Caki2 (cell line): ENCODE measurements around the gene ZNF423. TPM values are rescaled to one million over a fixed set of nuclear protein-coding genes. Genes with fewer than 3 reads are reported as not detected.
"Not testable (repeated sequence)": the region's sequence is repeated elsewhere in the genome, so short reads cannot be mapped to it uniquely, and the experiment has no call there.

Experiments
- DNase-seq: peaks from one replicate; pipeline ENCODE4 v3.0.0-alpha.2; 2015; ENCODE audit warnings: low read depth
- in situ Hi-C: cut with HindIII; loops from 2 replicates; pipeline ENCODE4 v1.10.0; 2016; ENCODE audit warnings: low sequenced_read_pairs, low pct_unique_long_range_greater_than_20kb, mixed read lengths
- total RNA-seq: library from RNA; depleted of rRNA; stranded (reverse); fragments of >200 nt; shearing (Covaris generic); gene quantifications from 2 replicates; pipeline ENCODE4 v1.2.3, GENCODE V29; 2014; ENCODE audit warnings: low replicate concordance

The ZNF423 gene
- total RNA-seq, 1 experiment from 2014 or later: 0.24 TPM

- no peak for DNase-seq
- in situ Hi-C loops: no loop called here
Measured at GRCh38 chr16:49875806-49876715, 20.1 kb upstream of the ZNF423 start.

GRCh38 chr16:49874613-49875237 lies 18.8 kb upstream of the ZNF423 start:
- no peak for DNase-seq
- in situ Hi-C loops: no loop called here

- DNase-seq, in situ Hi-C loops: not testable (repeated sequence)
Measured at GRCh38 chr16:49871824-49872223, 15.9 kb upstream of the ZNF423 start.

GRCh38 chr16:49869731-49870130 lies 13.8 kb upstream of the ZNF423 start:
- in situ Hi-C loops: no loop called here
- no peak for DNase-seq

GRCh38 chr16:49867796-49868668 lies 12.1 kb upstream of the ZNF423 start:
- in situ Hi-C loops: no loop called here
- no peak for DNase-seq

- DNase-seq: no peak
- in situ Hi-C loops: no loop called here
Measured at GRCh38 chr16:49867234-49867633, 11.3 kb upstream of the ZNF423 start.

- in situ Hi-C loops: no loop called here
- DNase-seq: no peak
Measured at GRCh38 chr16:49866595-49867071, 10.7 kb upstream of the ZNF423 start.

GRCh38 chr16:49862694-49863093 lies 6.8 kb upstream of the ZNF423 start:
- DNase-seq: no peak
- in situ Hi-C loops: no loop called here

- in situ Hi-C loops: no loop called here
Measured at GRCh38 chr16:49861299-49861698, 5.4 kb upstream of the ZNF423 start.

GRCh38 chr16:49860593-49860992 lies 4.7 kb upstream of the ZNF423 start:
- in situ Hi-C loops: no loop called here
- DNase-seq: no peak

More at GRCh38 chr16:49861299-49861698, 5.4 kb upstream of the ZNF423 start:
- DNase-seq: no peak

GRCh38 chr16:49859125-49859811 lies 3.4 kb upstream of the ZNF423 start:
- DNase-seq: no peak
- in situ Hi-C loops: no loop called here

GRCh38 chr16:49858200-49859124 lies 2.5 kb upstream of the ZNF423 start:
- in situ Hi-C loops: no loop called here
- DNase-seq: no peak

- DNase-seq: peak; percentile 32
- in situ Hi-C loops: no loop called here
Measured at GRCh38 chr16:49857423-49858181, 1.7 kb upstream of the ZNF423 start.

- in situ Hi-C loops: no loop called here
- peak; percentile 69 for DNase-seq
Measured at GRCh38 chr16:49856672-49857330, 889 bp upstream of the ZNF423 start.

- in situ Hi-C loops: no loop called here
- peak; percentile 83 for DNase-seq
Measured at GRCh38 chr16:49855280-49855821, 561 bp downstream of the ZNF423 start.

- DNase-seq: no peak
- in situ Hi-C loops: no loop called here
Measured at GRCh38 chr16:49854796-49855203, 1.1 kb downstream of the ZNF423 start.
